Endodermal cell (in vitro differentiated cells): ENCODE results near the gene TRIM14. TPM values are rescaled to one million over a fixed set of nuclear protein-coding genes. Genes with fewer than 3 reads are reported as not detected.

Experiments used
- DNase-seq: peaks from one replicate; pipeline ENCODE4 v3.0.0-alpha.2; 2017
- H3K27ac ChIP-seq: 2 replicates; pipeline ENCODE4 v1.5.1; 2013; ENCODE audit warnings: mild to moderate bottlenecking, low read depth, low read length, moderate library complexity
- H3K27me3 ChIP-seq: 2 replicates; pipeline ENCODE4 v1.6.1; 2013; ENCODE audit warnings: mild to moderate bottlenecking, low read length, moderate library complexity; ENCODE audit not compliant: insufficient read depth, control insufficient read depth, poor library complexity, severe bottlenecking
- H3K36me3 ChIP-seq: 2 replicates; pipeline ENCODE4 v1.7.0; 2013; ENCODE audit warnings: mild to moderate bottlenecking, low read length, moderate library complexity; ENCODE audit not compliant: control insufficient read depth, insufficient read depth
- H3K4me1 ChIP-seq: one replicate; pipeline ENCODE4 v1.7.0; 2013; ENCODE audit warnings: low read length; ENCODE audit not compliant: control insufficient read depth, insufficient read depth
- H3K4me3 ChIP-seq: 2 replicates; pipeline ENCODE4 v1.5.1; 2013; ENCODE audit warnings: mild to moderate bottlenecking, low read length, moderate library complexity
- H3K9ac ChIP-seq: 2 replicates; pipeline ENCODE4 v1.6.1; 2013; ENCODE audit warnings: mild to moderate bottlenecking, low read length, moderate library complexity; ENCODE audit not compliant: poor library complexity, severe bottlenecking; ENCODE audit errors: extremely low read depth
- H3K9me3 ChIP-seq: 2 replicates; pipeline ENCODE4 v1.6.1; 2013; ENCODE audit warnings: mild to moderate bottlenecking, low read length, moderate library complexity; ENCODE audit not compliant: control insufficient read depth
- H3K27ac Mint-ChIP-seq: 2 replicates; pipeline ENCODE4 v1.8.0; 2020; ENCODE audit warnings: mixed read lengths
- H3K27me3 Mint-ChIP-seq: 2 replicates; pipeline ENCODE4 v1.8.0; 2021; ENCODE audit warnings: mild to moderate bottlenecking, mixed read lengths; ENCODE audit not compliant: insufficient read depth
- H3K36me3 Mint-ChIP-seq: 2 replicates; pipeline ENCODE4 v1.8.0; 2020; ENCODE audit warnings: low read depth, mixed read lengths
- H3K4me1 Mint-ChIP-seq: 2 replicates; pipeline ENCODE4 v1.8.0; 2020; ENCODE audit warnings: mixed read lengths
- H3K4me3 Mint-ChIP-seq: 2 replicates; pipeline ENCODE4 v1.8.0; 2020; ENCODE audit warnings: mild to moderate bottlenecking, moderate library complexity, mixed read lengths
- H3K9me3 Mint-ChIP-seq: 2 replicates; pipeline ENCODE4 v1.8.0; 2020; ENCODE audit warnings: mild to moderate bottlenecking, mixed read lengths
- WGBS, 2 experiments: methylation state at CpG; one replicate each; pipeline versions ENCODE4 v1.1.5 to v1.1.7; 2013; ENCODE audit warnings: missing lambda C conversion rate in 2 of 2, mixed read lengths in 1 of 2; ENCODE audit not compliant: insufficient coverage in 1 of 2, insufficient read length in 1 of 2; 5-methylcytosine and 5-hydroxymethylcytosine counted together
- total RNA-seq, 2 donors: library from RNA; stranded (reverse); fragmentation: NEBNext Ultra II Directional in 1 of 2; extraction: Animal tissue kit (Norgen Biotek cat#: 25700) in 1 of 2; gene quantifications; 2 replicates in 1 of 2; 3 replicates in 1 of 2; pipeline ENCODE4 v1.2.1, GENCODE V29; 2021
- TF ChIP-seq, protein P1 (sequence below): fragments of 200-600 bp; sonication (generic); conservative IDR thresholded peaks from 2 replicates; pipeline ENCODE4 v1.5.0; 2021; ENCODE audit warnings: antibody characterized with exemption, mild to moderate bottlenecking

TRIM14 gene
- total RNA-seq, 2 donors from 2014 or later, result 3.1 to 5.1 TPM

DNA sequence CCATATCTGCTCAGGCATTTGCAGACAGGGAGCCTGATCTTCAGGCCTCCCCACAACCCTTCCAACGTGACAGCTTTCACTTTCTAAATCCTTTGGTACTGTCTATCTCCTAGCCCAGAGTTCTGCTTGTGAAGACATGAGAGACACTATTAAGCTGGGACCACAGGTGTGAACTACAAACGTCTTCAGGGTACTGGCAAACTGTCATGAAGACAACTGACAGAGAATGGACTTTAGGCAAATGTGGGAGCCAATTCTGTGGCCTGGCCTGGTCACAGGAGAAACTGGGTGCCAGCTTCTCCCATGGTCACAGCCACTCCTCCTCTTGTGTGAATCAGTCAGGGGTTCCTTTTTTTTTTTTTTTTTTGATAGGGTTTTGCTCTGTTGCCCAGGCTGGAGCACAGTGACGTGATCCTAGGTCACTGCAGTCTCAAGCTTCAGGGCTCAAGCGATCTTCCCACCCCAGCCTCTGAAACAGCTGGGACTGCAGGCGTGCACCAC is 10.4 kb downstream of the TRIM14 start:
- Histone ChIP-seq H3K27ac (no peak overlapping the region), H3K36me3 (no peaks in the 10 kb centered on the region), H3K27me3 (no peaks in the 10 kb centered on the region), H3K4me1 (no peaks in the 10 kb centered on the region), H3K4me3 (no peak overlapping the region), H3K9ac (no peak overlapping the region), H3K9me3 (no peaks in the 10 kb centered on the region)
- Mint-ChIP-seq H3K27me3 (no peaks in the 10 kb centered on the region), H3K4me3 (no peak overlapping the region), H3K9me3 (no peaks in the 10 kb centered on the region), H3K36me3 (peaks cover 2% of the 10 kb centered on the region), H3K4me1 (peaks cover 4% of the 10 kb centered on the region), H3K27ac (no peak overlapping the region)
- TF ChIP-seq, protein P1, sequence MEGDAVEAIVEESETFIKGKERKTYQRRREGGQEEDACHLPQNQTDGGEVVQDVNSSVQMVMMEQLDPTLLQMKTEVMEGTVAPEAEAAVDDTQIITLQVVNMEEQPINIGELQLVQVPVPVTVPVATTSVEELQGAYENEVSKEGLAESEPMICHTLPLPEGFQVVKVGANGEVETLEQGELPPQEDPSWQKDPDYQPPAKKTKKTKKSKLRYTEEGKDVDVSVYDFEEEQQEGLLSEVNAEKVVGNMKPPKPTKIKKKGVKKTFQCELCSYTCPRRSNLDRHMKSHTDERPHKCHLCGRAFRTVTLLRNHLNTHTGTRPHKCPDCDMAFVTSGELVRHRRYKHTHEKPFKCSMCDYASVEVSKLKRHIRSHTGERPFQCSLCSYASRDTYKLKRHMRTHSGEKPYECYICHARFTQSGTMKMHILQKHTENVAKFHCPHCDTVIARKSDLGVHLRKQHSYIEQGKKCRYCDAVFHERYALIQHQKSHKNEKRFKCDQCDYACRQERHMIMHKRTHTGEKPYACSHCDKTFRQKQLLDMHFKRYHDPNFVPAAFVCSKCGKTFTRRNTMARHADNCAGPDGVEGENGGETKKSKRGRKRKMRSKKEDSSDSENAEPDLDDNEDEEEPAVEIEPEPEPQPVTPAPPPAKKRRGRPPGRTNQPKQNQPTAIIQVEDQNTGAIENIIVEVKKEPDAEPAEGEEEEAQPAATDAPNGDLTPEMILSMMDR, result no peak
- DNase-seq, result no peak
- 83 to 93% methylated on average over 3 to 5 of the region's 5 CpGs for WGBS, 2 experiments

- no peak overlapping the region for H3K9ac ChIP-seq
- no peaks in the 10 kb centered on the region for H3K36me3 ChIP-seq
- WGBS, 2 experiments, result 92% methylated on average over 2 of the region's 2 CpGs; no CpG with 5 or more reads in 1 of the 2 experiments
- no peaks in the 10 kb centered on the region for H3K27me3 ChIP-seq
- H3K27ac ChIP-seq, result no peak overlapping the region
- TF ChIP-seq, protein P1, result no peak
- Mint-ChIP-seq H3K27me3 (no peaks in the 10 kb centered on the region), H3K9me3 (no peaks in the 10 kb centered on the region), H3K36me3 (peaks cover 2% of the 10 kb centered on the region), H3K4me3 (no peak overlapping the region), H3K4me1 (peaks cover 4% of the 10 kb centered on the region), H3K27ac (no peak overlapping the region)
- no peak overlapping the region for H3K4me3 ChIP-seq
- H3K4me1 ChIP-seq, result no peaks in the 10 kb centered on the region
- DNase-seq, result no peak
- H3K9me3 ChIP-seq, result no peaks in the 10 kb centered on the region
Observed at GRCh38 chr9:98107926-98108325, 11.1 kb downstream of the TRIM14 start.

GRCh38 chr9:98105006-98105405 is 14.0 kb downstream of the TRIM14 start:
- Mint-ChIP-seq H3K4me1 (peaks cover 14% of the 10 kb centered on the region), H3K4me3 (no peak overlapping the region), H3K9me3 (no peaks in the 10 kb centered on the region), H3K27ac (no peak overlapping the region), H3K27me3 (no peaks in the 10 kb centered on the region), H3K36me3 (no peaks in the 10 kb centered on the region)
- H3K27ac ChIP-seq, result no peak overlapping the region
- no peak overlapping the region for H3K9ac ChIP-seq
- H3K4me1 ChIP-seq, result no peaks in the 10 kb centered on the region
- H3K36me3 ChIP-seq, result no peaks in the 10 kb centered on the region
- peak; percentile 33 for DNase-seq
- no peaks in the 10 kb centered on the region for H3K27me3 ChIP-seq
- WGBS, 2 experiments, result 86 to 96% methylated on average over 7 of the region's 7 CpGs
- H3K9me3 ChIP-seq, result no peaks in the 10 kb centered on the region
- TF ChIP-seq, protein P1, result no peak
- H3K4me3 ChIP-seq, result no peak overlapping the region
